Measurements from ENCODE around the gene DUSP19.
"Not testable (repeated sequence)": the region's sequence is repeated elsewhere in the genome, so short reads cannot be mapped to it uniquely, and the experiment has no call there.

The DUSP19 gene, protein sequence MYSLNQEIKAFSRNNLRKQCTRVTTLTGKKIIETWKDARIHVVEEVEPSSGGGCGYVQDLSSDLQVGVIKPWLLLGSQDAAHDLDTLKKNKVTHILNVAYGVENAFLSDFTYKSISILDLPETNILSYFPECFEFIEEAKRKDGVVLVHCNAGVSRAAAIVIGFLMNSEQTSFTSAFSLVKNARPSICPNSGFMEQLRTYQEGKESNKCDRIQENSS

GRCh38 chr2:183078464-183079138 lies at the start of gene DUSP19:
TSS of gene DUSP19 (plus strand) at chr2:183078747. CDS start at chr2:183078934, 187 bp downstream.
- Mint-ChIP-seq H3K27me3 (peaks cover 4% of the 10 kb centered on the region), H3K36me3 (ENCODE audit: low read depth) (no peaks in the 10 kb centered on the region), H3K4me1 (ENCODE audit: low read depth) (peaks cover 16% of the 10 kb centered on the region)

GRCh38 chr2:183029219-183029618 lies 49.3 kb upstream of the DUSP19 start:
- no peaks in the 10 kb centered on the region for H3K9me3 Mint-ChIP-seq
- H3K4me1 Mint-ChIP-seq (ENCODE audit: low read depth): no peaks in the 10 kb centered on the region
- H3K4me3 Mint-ChIP-seq: no peak overlapping the region
- no peak overlapping the region for H3K27ac Mint-ChIP-seq
- peaks cover 78% of the 10 kb centered on the region for H3K27me3 Mint-ChIP-seq
- no peaks in the 10 kb centered on the region for H3K36me3 Mint-ChIP-seq (ENCODE audit: low read depth)

More at GRCh38 chr2:183078464-183079138, at the start of gene DUSP19:
- H3K27ac Mint-ChIP-seq: peak within 1 kb of the TSS; percentile 22
- peak within 1 kb of the TSS; percentile 91 for H3K4me3 Mint-ChIP-seq
- H3K9me3 Mint-ChIP-seq: no peaks in the 10 kb centered on the region

- Mint-ChIP-seq H3K4me1 (ENCODE audit: low read depth) (peaks cover 19% of the 10 kb centered on the region), H3K9me3 (no peaks in the 10 kb centered on the region), H3K36me3 (ENCODE audit: low read depth) (no peaks in the 10 kb centered on the region), H3K4me3 (no peak overlapping the region), H3K27ac (no peak overlapping the region), H3K27me3 (peaks cover 82% of the 10 kb centered on the region)
These were observed 46.4 kb upstream of the DUSP19 start for GRCh38 chr2:183031911-183032794.

GRCh38 chr2:183033951-183034350 lies 44.6 kb upstream of the DUSP19 start:
- H3K27me3 Mint-ChIP-seq: peaks cover 78% of the 10 kb centered on the region
- no peak overlapping the region for H3K4me3 Mint-ChIP-seq
- no peaks in the 10 kb centered on the region for H3K36me3 Mint-ChIP-seq (ENCODE audit: low read depth)
- H3K9me3 Mint-ChIP-seq: no peaks in the 10 kb centered on the region
- peaks cover 26% of the 10 kb centered on the region for H3K4me1 Mint-ChIP-seq (ENCODE audit: low read depth)
- no peak overlapping the region for H3K27ac Mint-ChIP-seq

DNA sequence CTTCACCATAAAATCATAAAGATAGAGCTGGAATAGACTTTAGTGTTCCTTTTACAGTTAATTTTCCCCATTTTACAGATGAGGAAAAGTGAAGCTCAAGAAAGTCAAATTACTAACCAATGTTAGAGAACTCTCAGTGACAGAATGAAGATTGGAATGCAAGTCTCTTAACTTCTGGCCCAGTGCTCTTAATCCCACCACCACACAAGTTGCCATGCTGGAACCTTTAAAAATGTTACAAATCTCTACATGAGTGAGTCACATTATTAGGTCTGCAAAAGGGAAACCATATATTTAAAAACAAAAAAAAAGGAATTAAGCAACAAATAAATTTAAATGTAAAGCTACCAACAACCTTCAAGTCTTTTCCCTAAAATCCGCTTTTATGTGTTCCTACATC lies 43.7 kb upstream of the DUSP19 start:
- H3K9me3 Mint-ChIP-seq: no peaks in the 10 kb centered on the region
- no peaks in the 10 kb centered on the region for H3K36me3 Mint-ChIP-seq (ENCODE audit: low read depth)
- peaks cover 78% of the 10 kb centered on the region for H3K27me3 Mint-ChIP-seq
- no peak overlapping the region for H3K27ac Mint-ChIP-seq
- peaks cover 33% of the 10 kb centered on the region for H3K4me1 Mint-ChIP-seq (ENCODE audit: low read depth)
- H3K4me3 Mint-ChIP-seq: no peak overlapping the region

DNA sequence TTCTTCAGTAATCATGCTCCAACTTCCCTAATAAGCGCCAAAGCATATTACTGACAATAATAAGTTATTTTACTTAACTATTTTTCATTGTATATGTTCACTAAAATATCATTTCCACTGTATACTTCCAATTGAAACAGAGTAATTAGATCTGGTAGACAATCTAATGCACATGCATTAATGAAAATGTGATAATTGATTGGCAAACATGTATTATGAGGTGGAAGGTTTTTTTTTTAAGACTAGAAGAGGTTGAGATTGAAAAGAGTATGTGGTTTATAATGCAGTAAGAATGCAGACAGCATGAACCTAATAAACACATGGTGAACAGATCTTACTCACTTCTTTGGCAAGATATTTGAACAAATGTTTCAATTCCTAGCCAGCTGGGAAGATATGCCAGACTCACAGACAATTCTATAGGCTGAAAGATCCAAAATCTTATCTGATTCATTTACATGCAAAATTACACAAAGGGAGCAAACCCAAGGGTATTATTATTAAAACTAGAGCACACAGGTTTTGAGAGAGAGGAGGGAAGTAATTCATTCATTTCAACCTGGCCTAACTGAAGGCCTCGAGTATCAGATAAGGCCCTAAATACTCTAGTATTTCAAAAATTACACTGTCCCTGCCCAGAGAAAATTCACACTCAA lies 43.1 kb upstream of the DUSP19 start:
- peak overlapping the region; percentile 8 for H3K27ac Mint-ChIP-seq
- H3K27me3 Mint-ChIP-seq: peaks cover 78% of the 10 kb centered on the region
- H3K4me3 Mint-ChIP-seq: peak overlapping the region; percentile 16
- H3K9me3 Mint-ChIP-seq: no peaks in the 10 kb centered on the region
- H3K36me3 Mint-ChIP-seq (ENCODE audit: low read depth): no peaks in the 10 kb centered on the region
- H3K4me1 Mint-ChIP-seq (ENCODE audit: low read depth): peaks cover 33% of the 10 kb centered on the region

- Mint-ChIP-seq H3K9me3 (no peaks in the 10 kb centered on the region), H3K4me3 (peak overlapping the region; percentile 30), H3K36me3 (ENCODE audit: low read depth) (no peaks in the 10 kb centered on the region), H3K27me3 (peaks cover 76% of the 10 kb centered on the region), H3K4me1 (ENCODE audit: low read depth) (peaks cover 33% of the 10 kb centered on the region), H3K27ac (no peak overlapping the region)
These were observed 42.4 kb upstream of the DUSP19 start for GRCh38 chr2:183035954-183036669.

- Mint-ChIP-seq H3K9me3 (no peaks in the 10 kb centered on the region), H3K4me1 (ENCODE audit: low read depth) (peaks cover 33% of the 10 kb centered on the region), H3K27me3 (peaks cover 77% of the 10 kb centered on the region), H3K4me3 (peak overlapping the region; percentile 79), H3K27ac (no peak overlapping the region), H3K36me3 (ENCODE audit: low read depth) (no peaks in the 10 kb centered on the region)
These were observed 41.4 kb upstream of the DUSP19 start for GRCh38 chr2:183037074-183037552.

GRCh38 chr2:183037553-183038340 lies 40.8 kb upstream of the DUSP19 start:
- H3K4me1 Mint-ChIP-seq (ENCODE audit: low read depth): peaks cover 33% of the 10 kb centered on the region
- H3K27ac Mint-ChIP-seq: no peak overlapping the region
- H3K36me3 Mint-ChIP-seq (ENCODE audit: low read depth): no peaks in the 10 kb centered on the region
- no peaks in the 10 kb centered on the region for H3K9me3 Mint-ChIP-seq
- H3K27me3 Mint-ChIP-seq: peaks cover 79% of the 10 kb centered on the region
- H3K4me3 Mint-ChIP-seq: peak overlapping the region; percentile 80

DNA sequence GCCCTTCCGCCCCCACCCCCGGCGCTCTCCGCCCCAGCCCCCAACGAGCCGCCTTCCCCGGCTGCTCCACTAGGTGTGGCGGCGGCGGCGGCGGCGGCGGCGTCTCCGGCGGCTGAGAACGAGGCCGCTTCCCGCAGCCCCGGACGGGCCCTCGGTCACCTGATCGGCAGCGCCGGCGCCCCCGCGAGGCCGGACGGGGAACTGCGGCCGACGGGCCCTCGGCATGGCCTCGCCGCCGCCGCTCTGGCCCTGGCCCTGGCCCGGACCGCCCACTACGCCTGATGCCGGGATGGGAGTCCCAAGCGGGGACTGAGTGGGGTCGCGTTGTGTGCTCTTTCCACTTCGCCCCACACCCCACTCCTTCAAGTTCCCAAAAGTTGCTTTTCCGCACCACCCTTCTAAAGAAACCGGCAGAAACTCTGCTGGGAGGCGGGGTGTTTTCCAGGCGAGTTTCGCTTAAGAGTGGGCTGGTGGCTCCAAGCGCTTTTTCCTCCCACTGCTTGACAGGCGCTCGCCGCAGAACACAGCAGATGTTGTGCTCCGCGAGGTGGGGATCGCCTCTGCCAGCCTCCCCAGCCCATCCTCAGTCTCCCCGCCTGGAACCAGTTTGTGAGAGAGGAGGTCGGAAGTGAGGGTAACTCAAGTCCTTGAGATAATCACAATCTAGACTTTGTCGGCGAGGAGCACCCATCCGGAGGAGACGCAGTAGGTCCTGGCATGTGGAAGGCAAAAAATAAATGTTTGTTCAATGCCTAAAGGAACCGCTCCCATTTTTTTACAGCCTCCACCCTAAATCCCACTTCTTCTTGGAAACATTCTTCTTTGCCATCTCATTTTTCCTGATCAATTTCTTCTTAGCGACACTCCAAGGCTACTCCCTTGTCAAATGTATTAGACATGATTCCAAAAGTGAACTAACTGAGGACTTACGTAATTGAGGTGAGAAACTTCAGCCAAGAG lies 39.9 kb upstream of the DUSP19 start, which contains the start of gene NCKAP1:
TSS of gene NCKAP1 (minus strand) at position 117 of the 960 bp plus-strand sequence. CDS start 358 bp downstream, outside the sequence.
- Mint-ChIP-seq H3K9me3 (no peaks in the 10 kb centered on the region), H3K4me3 (peak within 1 kb of the TSS; percentile 80), H3K4me1 (ENCODE audit: low read depth) (peaks cover 33% of the 10 kb centered on the region), H3K36me3 (ENCODE audit: low read depth) (no peaks in the 10 kb centered on the region), H3K27me3 (peaks cover 78% of the 10 kb centered on the region), H3K27ac (no peak within 1 kb of the TSS)

DNA sequence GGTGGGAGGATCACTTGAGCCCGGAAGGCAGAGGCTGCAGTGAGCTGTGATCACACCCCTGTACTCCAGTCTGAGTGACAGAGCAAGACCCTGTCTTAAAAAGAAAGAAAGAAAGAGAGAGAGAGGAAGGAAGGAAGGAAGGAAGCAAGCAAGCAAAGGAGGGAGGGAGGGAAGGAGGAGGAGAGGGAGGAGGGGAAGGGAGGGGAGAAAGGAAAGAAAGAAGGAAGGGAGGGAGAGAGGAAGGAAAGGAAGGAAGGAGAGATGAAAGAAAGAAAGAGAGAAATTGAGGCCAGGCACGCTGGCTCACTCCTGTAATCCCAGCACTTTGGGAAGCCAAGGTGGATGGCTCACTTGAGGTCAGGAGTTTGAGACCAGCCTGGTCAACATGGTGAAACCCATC lies 37.9 kb upstream of the DUSP19 start:
- peaks cover 77% of the 10 kb centered on the region for H3K27me3 Mint-ChIP-seq
- peaks cover 30% of the 10 kb centered on the region for H3K4me1 Mint-ChIP-seq (ENCODE audit: low read depth)
- no peak overlapping the region for H3K27ac Mint-ChIP-seq
- no peaks in the 10 kb centered on the region for H3K36me3 Mint-ChIP-seq (ENCODE audit: low read depth)
- no peak overlapping the region for H3K4me3 Mint-ChIP-seq
- H3K9me3 Mint-ChIP-seq: no peaks in the 10 kb centered on the region

DNA sequence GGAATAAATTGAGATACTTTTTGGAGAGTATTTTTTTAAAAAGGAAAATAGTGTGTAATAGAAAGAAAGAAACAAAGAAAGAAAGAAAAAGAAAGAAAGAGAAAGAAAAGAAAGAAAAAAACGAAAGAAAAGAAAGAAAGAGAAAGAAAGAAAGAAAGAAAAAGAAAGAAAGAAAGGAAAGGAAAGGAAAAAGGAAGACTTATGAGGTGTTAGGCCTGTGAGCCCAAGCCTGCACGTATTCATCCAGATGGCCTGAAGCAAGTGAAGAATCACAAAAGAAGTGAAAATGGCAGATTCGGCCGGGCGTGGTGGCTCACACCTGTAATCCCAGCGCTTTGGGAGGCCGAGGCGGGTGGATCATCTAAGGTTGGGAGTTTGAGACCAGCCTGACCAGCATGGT lies 35.0 kb upstream of the DUSP19 start:
- H3K27ac Mint-ChIP-seq; H3K4me3 Mint-ChIP-seq; H3K9me3 Mint-ChIP-seq; H3K36me3 Mint-ChIP-seq (ENCODE audit: low read depth): not testable (repeated sequence)
- Mint-ChIP-seq H3K4me1 (ENCODE audit: low read depth) (peaks cover 11% of the 10 kb centered on the region), H3K27me3 (peaks cover 73% of the 10 kb centered on the region)
